ENCODE data around the gene FCER2. TPM values are rescaled to one million over a fixed set of nuclear protein-coding genes. Genes with fewer than 3 reads are reported as not detected.

Gene FCER2
- total and polyA plus RNA-seq, 4 donors = 0.14 TPM; not detected in 3

- TF ChIP-seq REST (IDR thresholded peaks at IDR 0.05) (no peak), FOXA1 (IDR thresholded peaks at IDR 0.05) (no peak), MAX (IDR thresholded peaks at IDR 0.05) (no peak), FOXA2 (IDR thresholded peaks at IDR 0.05) (no peak), GABPA (IDR thresholded peaks at IDR 0.05 in 1 of 2, conservative IDR thresholded peaks at IDR 0.05 in 1 of 2) (no peak), SP1 (IDR thresholded peaks at IDR 0.05) (no peak), RXRA (IDR thresholded peaks at IDR 0.05) (no peak), YY1 (IDR thresholded peaks at IDR 0.05) (no peak)
Measured at GRCh38 chr19:7734220-7735203, 32.6 kb upstream of the FCER2 start (continued).

GRCh38 chr19:7733376-7733775 lies 31.4 kb upstream of the FCER2 start:
- no peak for DNase-seq (ENCODE audit: low spot score)
- H3K4me3 ChIP-seq (ENCODE audit: low read depth in 1 of 3, low read length in 3 of 3) = no peak overlapping the region
- WGBS = 69% methylated on average over 6 of the region's 6 CpGs
- TF ChIP-seq REST (IDR thresholded peaks at IDR 0.05) = no peak
- TF ChIP-seq FOXA2 (IDR thresholded peaks at IDR 0.05) = no peak
- no peak for TF ChIP-seq RXRA (IDR thresholded peaks at IDR 0.05)
- TF ChIP-seq FOXA1 (IDR thresholded peaks at IDR 0.05) = no peak
- no peak for TF ChIP-seq ATF3 (IDR thresholded peaks at IDR 0.05)
- TF ChIP-seq ZBTB33 (IDR thresholded peaks at IDR 0.05) = no peak
- no peak for TF ChIP-seq YY1 (IDR thresholded peaks at IDR 0.05)
- no peak for TF ChIP-seq TAF1 (conservative IDR thresholded peaks at IDR 0.05)
- TF ChIP-seq MAX (IDR thresholded peaks at IDR 0.05) = no peak
- no peak for TF ChIP-seq CTCF (IDR thresholded peaks at IDR 0.05; ENCODE audit: low read depth, low read length, missing input control)
- no peak for TF ChIP-seq JUND (IDR thresholded peaks at IDR 0.05)
- no peak for TF ChIP-seq SP1 (IDR thresholded peaks at IDR 0.05)
- no peak for TF ChIP-seq HNF4G (IDR thresholded peaks at IDR 0.05)
- TF ChIP-seq RAD21 (IDR thresholded peaks at IDR 0.05) = no peak
- no peak for TF ChIP-seq GABPA (IDR thresholded peaks at IDR 0.05 in 1 of 2, conservative IDR thresholded peaks at IDR 0.05 in 1 of 2)
- TF ChIP-seq HNF4A (conservative IDR thresholded peaks at IDR 0.05) = no peak
- TF ChIP-seq NR2F2 (IDR thresholded peaks at IDR 0.05) = no peak
- TF ChIP-seq EGR1 (IDR thresholded peaks at IDR 0.05; ENCODE audit: low read depth in 2 of 2) = no peak
- H3K27me3 ChIP-seq (ENCODE audit: control insufficient read depth in 4 of 4, insufficient read depth in 4 of 4, low read length in 3 of 4) = peaks cover 0 to 4% (median 2%) of the 10 kb centered on the region in 4 donors
- H3K27ac ChIP-seq (ENCODE audit: low read depth in 1 of 2, low read length in 2 of 2) = no peak overlapping the region
- no peaks in the 10 kb centered on the region for H3K36me3 ChIP-seq (ENCODE audit: control insufficient read depth in 4 of 4, insufficient read depth in 3 of 4, low read depth in 1 of 4, low read length in 3 of 4)
- no peaks in the 10 kb centered on the region for H3K9me3 ChIP-seq (ENCODE audit: control insufficient read depth in 4 of 4, low read length in 3 of 4)
- H3K4me1 ChIP-seq (ENCODE audit: control insufficient read depth in 4 of 4, insufficient read depth in 4 of 4, low read length in 3 of 4) = peaks cover 0 to 2% (median 0%) of the 10 kb centered on the region in 4 donors
- no peak overlapping the region for H3K9ac ChIP-seq (ENCODE audit: low read depth in 1 of 2, low read length in 2 of 2)

Measured in liver (tissue), 9 donors.